Measurements from ENCODE around the gene PLXDC2.

Gene PLXDC2

DNA sequence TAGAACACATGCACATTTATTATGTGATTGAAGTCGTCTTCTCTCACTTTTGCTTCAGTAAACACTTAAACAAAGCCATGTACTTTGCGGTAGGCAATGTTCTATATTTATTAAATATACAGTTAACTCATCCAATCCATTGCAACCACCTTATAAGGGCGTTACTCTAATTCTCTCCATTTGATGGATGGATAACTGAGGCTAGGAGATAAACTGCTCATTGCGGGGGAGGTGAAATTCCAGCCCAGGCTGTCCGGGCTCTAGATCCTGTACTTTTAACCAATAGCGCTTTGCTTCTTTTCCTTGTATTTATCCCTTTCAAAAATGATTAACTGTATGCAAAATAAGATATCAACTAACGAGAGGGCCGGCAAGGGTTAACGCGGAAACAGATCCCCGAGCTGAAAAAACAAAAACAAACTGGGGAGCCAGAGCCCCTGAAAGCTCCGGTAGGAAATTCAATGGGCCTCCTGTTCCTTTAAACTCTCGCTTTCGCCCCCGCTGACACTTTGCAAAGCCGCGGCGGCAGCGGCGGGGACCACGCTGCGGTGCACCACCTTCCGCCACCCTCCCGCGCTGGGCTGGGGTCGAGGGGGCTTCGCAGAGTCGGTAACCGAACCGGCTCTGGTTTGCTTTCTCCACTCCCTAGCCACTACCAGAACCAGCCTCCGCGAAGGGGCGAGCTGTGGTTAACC is 1.0 kb upstream of the PLXDC2 start:
- no peak for DNase-seq (ENCODE audit: low read depth)
- TF ChIP-seq, protein P1, sequence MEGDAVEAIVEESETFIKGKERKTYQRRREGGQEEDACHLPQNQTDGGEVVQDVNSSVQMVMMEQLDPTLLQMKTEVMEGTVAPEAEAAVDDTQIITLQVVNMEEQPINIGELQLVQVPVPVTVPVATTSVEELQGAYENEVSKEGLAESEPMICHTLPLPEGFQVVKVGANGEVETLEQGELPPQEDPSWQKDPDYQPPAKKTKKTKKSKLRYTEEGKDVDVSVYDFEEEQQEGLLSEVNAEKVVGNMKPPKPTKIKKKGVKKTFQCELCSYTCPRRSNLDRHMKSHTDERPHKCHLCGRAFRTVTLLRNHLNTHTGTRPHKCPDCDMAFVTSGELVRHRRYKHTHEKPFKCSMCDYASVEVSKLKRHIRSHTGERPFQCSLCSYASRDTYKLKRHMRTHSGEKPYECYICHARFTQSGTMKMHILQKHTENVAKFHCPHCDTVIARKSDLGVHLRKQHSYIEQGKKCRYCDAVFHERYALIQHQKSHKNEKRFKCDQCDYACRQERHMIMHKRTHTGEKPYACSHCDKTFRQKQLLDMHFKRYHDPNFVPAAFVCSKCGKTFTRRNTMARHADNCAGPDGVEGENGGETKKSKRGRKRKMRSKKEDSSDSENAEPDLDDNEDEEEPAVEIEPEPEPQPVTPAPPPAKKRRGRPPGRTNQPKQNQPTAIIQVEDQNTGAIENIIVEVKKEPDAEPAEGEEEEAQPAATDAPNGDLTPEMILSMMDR (conservative IDR thresholded peaks at IDR 0.05; ENCODE audit: low read depth, low read length): no peak
- peak overlapping the region; percentile 86 for H3K4me3 ChIP-seq (ENCODE audit: low read length)

DNA sequence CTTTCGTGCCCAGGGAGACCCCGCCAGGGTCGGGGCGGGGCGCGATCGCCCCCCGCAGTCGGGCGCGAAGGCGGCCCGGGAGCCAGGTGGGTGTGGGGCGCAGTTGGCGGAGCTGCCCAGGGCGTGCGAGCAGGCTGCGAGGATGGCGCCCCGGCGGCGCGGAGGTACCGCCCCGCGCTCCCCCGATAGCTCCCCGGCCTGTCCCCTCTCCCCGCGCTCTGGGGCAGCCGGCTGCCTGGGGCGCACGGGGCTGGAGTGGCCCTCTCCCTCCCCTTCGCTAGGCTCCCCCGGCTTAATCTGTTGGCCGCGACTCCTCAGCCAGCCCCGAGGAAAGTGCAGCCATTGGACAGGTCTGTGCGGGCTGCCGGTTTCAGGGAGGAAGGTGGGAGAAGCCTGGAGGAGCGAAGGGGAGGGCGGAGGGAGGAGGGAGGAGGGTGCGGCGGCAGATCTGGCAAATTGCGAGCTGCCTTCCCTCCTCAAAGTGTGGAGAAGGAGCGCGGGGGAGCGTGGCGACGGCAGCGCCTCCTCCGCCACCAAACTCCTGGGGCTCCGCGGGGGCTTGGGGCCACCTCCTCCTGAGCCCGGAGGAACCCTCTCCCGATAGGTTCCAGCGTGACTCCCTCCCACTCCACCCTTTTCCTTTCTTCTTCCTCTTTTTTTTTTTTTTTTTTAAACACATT is 361 bp upstream of the PLXDC2 start:
- H3K4me3 ChIP-seq (ENCODE audit: low read length): peak overlapping the region; percentile 86
- DNase-seq (ENCODE audit: low read depth): peak; percentile 80
- TF ChIP-seq, protein P1 (conservative IDR thresholded peaks at IDR 0.05; ENCODE audit: low read depth, low read length): no peak

DNA sequence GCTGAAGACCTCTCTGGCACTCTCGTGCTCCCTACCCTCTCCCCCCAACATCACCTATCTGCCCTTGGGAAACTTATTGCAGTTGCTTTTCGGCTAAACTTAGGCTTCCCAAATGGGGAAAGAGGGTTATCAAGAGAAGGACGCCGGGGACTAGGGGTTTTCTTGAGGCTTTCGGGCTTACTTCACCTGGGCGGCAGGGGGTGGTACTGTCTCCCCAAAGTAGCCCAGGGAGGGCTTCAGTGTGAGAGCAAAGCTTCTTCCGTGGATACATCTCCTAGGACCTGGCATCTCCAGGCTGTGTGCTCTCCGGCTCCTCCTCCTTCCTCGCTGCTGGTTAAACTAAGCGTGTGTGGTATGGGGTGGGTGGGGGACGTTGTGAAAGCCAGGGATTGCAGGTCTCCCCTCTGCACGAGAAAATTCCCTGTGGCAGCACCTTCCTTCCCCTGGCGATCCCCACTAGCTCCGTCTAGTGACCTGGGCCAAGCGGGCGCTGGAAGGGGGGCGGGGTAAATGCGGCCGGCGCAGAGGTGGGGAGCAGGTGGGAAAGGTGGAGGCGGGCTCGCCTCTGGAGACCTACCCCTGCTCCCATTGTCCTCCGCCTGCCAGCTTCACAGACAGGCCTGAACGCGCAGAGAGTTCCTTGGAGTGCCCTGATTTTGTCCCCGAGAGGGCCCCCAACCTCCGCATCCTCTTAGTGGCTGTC is 1.1 kb downstream of the PLXDC2 start:
- H3K4me3 ChIP-seq (ENCODE audit: low read length): peak overlapping the region; percentile 86
- no peak for DNase-seq (ENCODE audit: low read depth)

DNA sequence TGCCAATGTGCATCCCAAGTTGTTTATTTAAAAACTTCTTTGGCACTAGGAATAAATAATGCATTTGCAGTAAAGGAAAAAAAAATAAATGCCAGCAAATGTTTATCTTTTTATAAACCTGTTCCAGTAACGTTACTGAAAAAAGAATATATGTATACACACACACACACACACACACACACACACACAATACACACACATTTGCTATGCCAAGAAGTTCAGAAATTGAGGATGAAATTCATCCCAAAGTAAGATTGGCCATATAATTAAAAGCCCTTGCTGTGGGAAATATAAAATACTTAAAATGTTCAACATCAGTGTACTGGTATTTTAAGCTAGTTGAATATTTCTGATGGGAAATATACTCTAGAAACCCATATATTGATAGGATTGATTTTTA is 2.6 kb downstream of the PLXDC2 start:
- H3K4me3 ChIP-seq (ENCODE audit: low read length): peak overlapping the region; percentile 86
- TF ChIP-seq, protein P1 (conservative IDR thresholded peaks at IDR 0.05; ENCODE audit: low read depth, low read length): no peak
- DNase-seq (ENCODE audit: low read depth): no peak

More for the DNA sequence above, 1.1 kb downstream of the PLXDC2 start:
- TF ChIP-seq, protein P1 (conservative IDR thresholded peaks at IDR 0.05; ENCODE audit: low read depth, low read length): peak; percentile 37

DNA sequence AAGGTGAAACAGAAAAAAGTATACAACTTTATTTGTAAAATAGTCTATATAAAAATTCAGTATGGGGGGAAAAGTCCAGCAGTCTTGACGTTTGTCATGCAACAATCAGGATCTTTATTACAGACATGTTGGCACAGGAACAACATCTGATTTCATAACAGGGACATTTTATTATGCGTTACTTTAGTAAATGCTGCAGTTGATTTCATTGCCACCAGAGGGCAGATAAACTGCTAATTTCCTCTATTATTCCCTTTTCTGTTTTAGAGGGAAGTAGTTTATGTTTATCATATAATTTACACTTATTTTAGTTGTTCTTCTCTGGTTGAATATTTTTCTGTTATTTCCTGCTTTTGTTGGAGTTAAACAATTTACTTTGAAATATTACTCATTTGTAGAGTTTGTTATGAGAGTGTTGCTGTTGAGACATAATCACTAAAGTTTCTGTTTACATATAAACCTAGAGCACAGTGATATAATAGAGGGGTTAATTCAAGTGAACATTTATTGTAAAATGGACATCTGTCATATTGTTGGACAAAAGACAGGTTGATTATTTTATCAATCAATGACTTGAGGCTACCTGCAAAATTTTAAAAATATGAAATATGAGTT is 3.3 kb downstream of the PLXDC2 start:
- H3K4me3 ChIP-seq (ENCODE audit: low read length): peak overlapping the region; percentile 86
- DNase-seq (ENCODE audit: low read depth): no peak
- TF ChIP-seq, protein P1 (conservative IDR thresholded peaks at IDR 0.05; ENCODE audit: low read depth, low read length): peak; percentile 74

DNA sequence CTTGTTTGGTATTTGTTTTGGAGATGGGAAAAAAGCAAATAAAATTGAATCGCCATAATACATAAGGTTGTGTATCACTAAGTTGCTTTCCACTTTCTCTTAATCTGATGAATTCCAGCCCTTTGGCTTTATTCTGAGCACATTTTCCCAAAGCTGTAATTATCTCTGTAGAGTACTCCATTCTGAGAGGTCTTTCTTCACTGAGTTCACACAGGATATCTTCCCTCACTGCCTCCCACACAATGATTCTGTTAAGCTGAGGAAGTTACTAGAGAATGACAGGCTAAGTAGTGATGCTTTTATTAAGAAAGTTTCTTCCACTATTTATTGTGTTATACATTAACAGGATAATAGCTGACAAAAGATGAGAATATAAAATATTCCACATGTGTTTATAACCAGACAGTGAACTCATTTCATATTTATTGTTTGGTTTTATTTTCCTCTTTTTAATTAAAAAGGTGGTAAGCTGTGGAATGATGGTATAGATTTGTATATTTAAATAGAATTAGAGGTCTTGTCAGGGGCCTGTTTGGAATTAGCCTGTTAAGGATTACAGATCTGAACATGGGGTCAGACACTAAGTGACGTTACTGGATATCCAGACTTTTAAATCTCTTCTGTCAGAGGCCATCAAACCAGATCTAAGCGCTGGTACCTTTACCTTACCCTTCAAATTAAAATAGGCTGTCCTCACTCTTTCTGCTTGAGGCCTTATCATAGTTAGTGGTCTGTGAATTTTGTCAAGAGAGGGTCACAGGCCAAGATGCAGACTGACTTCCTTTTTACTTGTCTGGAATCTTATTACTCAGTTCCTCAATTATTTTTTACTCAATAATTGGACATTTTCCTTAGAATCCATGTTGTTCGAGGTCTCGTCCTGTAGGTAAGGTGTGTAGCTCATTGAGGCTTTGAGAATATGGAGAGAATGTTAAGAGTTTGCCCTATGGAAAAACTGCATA is 8.4 kb downstream of the PLXDC2 start:
- no peak overlapping the region for H3K4me3 ChIP-seq (ENCODE audit: low read length)
- DNase-seq (ENCODE audit: low read depth): no peak
- TF ChIP-seq, protein P1 (conservative IDR thresholded peaks at IDR 0.05; ENCODE audit: low read depth, low read length): no peak
